HG02943 (cell line): Measurements from ENCODE around the gene SLC25A23.
"Not testable (repeated sequence)": the region's sequence is repeated elsewhere in the genome, so short reads cannot be mapped to it uniquely, and the experiment has no call there.

Experiments
- ATAC-seq: cut with Tn5 transposase; IDR thresholded peaks from one replicate; pipeline ENCODE4 v1.9.1; 2021; ENCODE audit warnings: mild to moderate bottlenecking, low read depth, moderate library complexity; ENCODE audit not compliant: unreplicated experiment

Gene SLC25A23

GRCh38 chr19:6459262-6460098 is at the start of gene SLC25A23:
Gene SLC25A23, minus strand, starts transcription at chr19:6459792. Its CDS starts 164 bp downstream, at chr19:6459628.
- peak; percentile 23 for ATAC-seq

GRCh38 chr19:6508028-6508771 is 48.6 kb upstream of the SLC25A23 start:
- not testable (repeated sequence) for ATAC-seq

- ATAC-seq = no peak
Observed at GRCh38 chr19:6503407-6504201, 44.0 kb upstream of the SLC25A23 start.

GRCh38 chr19:6501740-6502648 is 42.4 kb upstream of the SLC25A23 start, which contains the start of gene TUBB4A:
Gene TUBB4A, minus strand, starts transcription at chr19:6502309. Its CDS starts 97 bp downstream, at chr19:6502212.
- ATAC-seq = no peak

GRCh38 chr19:6500837-6501739 is 41.5 kb upstream of the SLC25A23 start:
- no peak for ATAC-seq

GRCh38 chr19:6499052-6499790 is 39.6 kb upstream of the SLC25A23 start:
- ATAC-seq = no peak

GRCh38 chr19:6498294-6499036 is 38.9 kb upstream of the SLC25A23 start:
- ATAC-seq = no peak

- no peak for ATAC-seq
Observed at GRCh38 chr19:6495947-6496346, 36.4 kb upstream of the SLC25A23 start.

GRCh38 chr19:6494438-6495036 is 34.9 kb upstream of the SLC25A23 start:
- ATAC-seq = no peak

- ATAC-seq = no peak
Observed at GRCh38 chr19:6491802-6492592, 32.4 kb upstream of the SLC25A23 start.

GRCh38 chr19:6490134-6490533 is 30.5 kb upstream of the SLC25A23 start:
- no peak for ATAC-seq

GRCh38 chr19:6489278-6490061 is 29.9 kb upstream of the SLC25A23 start:
- no peak for ATAC-seq

- ATAC-seq = no peak
Observed at GRCh38 chr19:6484831-6485230, 25.2 kb upstream of the SLC25A23 start.

GRCh38 chr19:6484230-6484629 is 24.6 kb upstream of the SLC25A23 start:
- no peak for ATAC-seq

- no peak for ATAC-seq
Observed at GRCh38 chr19:6483235-6483634, 23.6 kb upstream of the SLC25A23 start.

- no peak for ATAC-seq
Observed at GRCh38 chr19:6482343-6482686, 22.7 kb upstream of the SLC25A23 start.
